Cardiac muscle cell (in vitro differentiated cells and primary cell): ENCODE results near the gene MACROD1. TPM values are rescaled to one million over a fixed set of nuclear protein-coding genes. Genes with fewer than 3 reads are reported as not detected.

ENCODE experiments used
- DNase-seq, 2 donors: peaks; one replicate each; pipeline versions ENCODE4 v3.0.0 to v3.0.0-alpha.2; 2010 to 2017; ENCODE audit warnings: low read depth in 1 of 2, low spot score in 1 of 2
- H3K27ac ChIP-seq: fragments of 200-600 bp; sonication (generic); 2 replicates; pipeline ENCODE4 v1.5.1; 2016
- H3K27me3 ChIP-seq: fragments of 200-600 bp; sonication (generic); 2 replicates; pipeline ENCODE4 v1.6.0; 2016; ENCODE audit warnings: control low read depth
- H3K36me3 ChIP-seq: fragments of 200-600 bp; sonication (generic); 2 replicates; pipeline ENCODE4 v1.5.1; 2016; ENCODE audit warnings: control low read depth
- H3K4me1 ChIP-seq: fragments of 200-600 bp; sonication (generic); 2 replicates; pipeline ENCODE4 v1.8.1; 2017; ENCODE audit warnings: low read depth, mild to moderate bottlenecking, mixed run types
- H3K4me3 ChIP-seq: fragments of 200-600 bp; sonication (generic); 2 replicates; pipeline ENCODE4 v1.5.1; 2016; ENCODE audit warnings: mild to moderate bottlenecking
- H3K9me3 ChIP-seq: fragments of 200-600 bp; sonication (generic); 2 replicates; pipeline ENCODE4 v1.5.1; 2017; ENCODE audit warnings: low read depth, mild to moderate bottlenecking, control low read depth
- CTCF ChIP-seq: IDR thresholded peaks from 2 replicates; pipeline ENCODE4 v1.5.1; 2012; ENCODE audit warnings: low read depth, mild to moderate bottlenecking, low read length
- polyA plus RNA-seq: library from polyadenylated mRNA; unstranded; fragments of >200 nt; fragmentation: Nextera tagmentation; extraction: Ambion mirVana; gene quantifications from 2 replicates; pipeline ENCODE4 v1.2.1, GENCODE V29; 2016
- total RNA-seq: library from RNA; depleted of rRNA; stranded (reverse); fragments of >200 nt; gene quantifications from 2 replicates; pipeline ENCODE4 v1.2.3, GENCODE V29; 2016

The MACROD1 gene
- total and polyA plus RNA-seq, 2 experiments from 2014 or later = 134 to 156 TPM

DNA sequence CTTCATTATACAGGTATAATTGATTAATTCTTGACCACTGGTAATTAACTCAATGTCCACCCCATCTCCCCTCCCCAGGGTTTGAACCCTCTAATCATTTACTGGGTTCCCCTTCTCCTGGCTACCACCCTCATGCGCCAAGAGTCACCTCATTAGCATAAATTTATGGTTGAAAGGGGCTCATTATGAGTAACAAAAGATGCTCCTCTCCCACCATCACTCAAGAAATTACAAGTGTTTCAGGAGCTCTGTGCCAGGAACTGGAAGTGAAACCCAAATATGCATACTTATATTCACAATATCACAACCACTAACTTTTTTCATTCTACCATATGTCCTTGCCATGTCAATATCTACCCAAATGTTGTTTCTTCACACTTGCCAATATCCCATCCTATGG is 12.3 kb upstream of the MACROD1 start:
- Histone ChIP-seq H3K9me3 (no peaks in the 10 kb centered on the region), H3K27ac (no peak overlapping the region), H3K4me3 (no peak overlapping the region), H3K4me1 (peaks cover 13% of the 10 kb centered on the region), H3K27me3 (no peaks in the 10 kb centered on the region), H3K36me3 (no peaks in the 10 kb centered on the region)
- no peak for DNase-seq
- TF ChIP-seq CTCF = no peak

GRCh38 chr11:64176751-64177150 is 10.8 kb upstream of the MACROD1 start:
- no peak overlapping the region for H3K4me3 ChIP-seq
- TF ChIP-seq CTCF = no peak
- no peak overlapping the region for H3K27ac ChIP-seq
- H3K27me3 ChIP-seq = no peaks in the 10 kb centered on the region
- H3K36me3 ChIP-seq = no peaks in the 10 kb centered on the region
- DNase-seq = no peak
- H3K4me1 ChIP-seq = peaks cover 9% of the 10 kb centered on the region
- H3K9me3 ChIP-seq = no peaks in the 10 kb centered on the region

- Histone ChIP-seq H3K27ac (no peak overlapping the region), H3K4me1 (no peaks in the 10 kb centered on the region), H3K4me3 (no peak overlapping the region), H3K36me3 (no peaks in the 10 kb centered on the region), H3K27me3 (no peaks in the 10 kb centered on the region), H3K9me3 (no peaks in the 10 kb centered on the region)
- TF ChIP-seq CTCF = no peak
- DNase-seq = no peak
Observed at GRCh38 chr11:64173616-64174355, 7.9 kb upstream of the MACROD1 start.

DNA sequence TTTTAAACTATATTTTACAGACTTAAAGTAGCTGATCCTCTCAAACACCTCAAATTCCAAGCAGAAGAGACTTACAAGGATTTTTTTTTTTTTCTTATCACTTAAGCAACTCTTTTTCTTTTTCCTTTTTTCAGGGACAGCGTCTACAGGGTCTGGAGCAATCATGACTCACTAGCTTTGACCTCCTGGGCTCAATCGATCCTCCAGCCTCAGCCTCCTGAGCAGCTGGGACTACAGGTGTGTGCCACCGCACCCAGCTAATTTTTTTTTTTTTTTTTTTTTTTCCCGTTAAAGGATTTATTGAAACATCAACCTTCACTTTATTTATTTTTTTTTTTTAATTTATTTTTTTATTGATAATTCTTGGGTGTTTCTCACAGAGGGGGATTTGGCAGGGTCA is 4.5 kb upstream of the MACROD1 start:
- Histone ChIP-seq H3K27ac (no peak overlapping the region), H3K4me1 (no peaks in the 10 kb centered on the region), H3K36me3 (no peaks in the 10 kb centered on the region), H3K9me3 (no peaks in the 10 kb centered on the region), H3K4me3 (no peak overlapping the region), H3K27me3 (no peaks in the 10 kb centered on the region)
- no peak for TF ChIP-seq CTCF
- DNase-seq = no peak

DNA sequence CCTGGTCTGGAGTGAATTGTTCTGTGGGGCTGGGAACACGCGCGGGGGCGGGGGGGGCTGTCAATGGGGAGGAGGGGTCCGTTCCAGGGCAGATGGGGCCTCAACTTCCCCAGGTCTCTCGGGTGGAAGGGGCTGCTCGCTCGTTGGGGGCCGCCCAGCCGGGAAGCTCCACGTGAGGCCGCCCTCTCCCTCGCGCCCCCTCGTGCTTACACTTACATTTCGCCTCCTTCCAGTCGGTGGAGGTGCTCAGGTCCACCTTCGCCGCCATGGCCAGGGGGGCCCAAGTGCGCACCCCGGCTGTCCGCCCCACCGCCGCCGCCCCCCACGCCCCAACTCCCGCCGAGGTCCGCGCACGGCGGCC is 452 bp downstream of the MACROD1 start:
- Histone ChIP-seq H3K9me3 (no peaks in the 10 kb centered on the region), H3K4me1 (peaks cover 10% of the 10 kb centered on the region), H3K36me3 (no peaks in the 10 kb centered on the region), H3K4me3 (peak overlapping the region; percentile 50), H3K27ac (no peak overlapping the region), H3K27me3 (no peaks in the 10 kb centered on the region)
- DNase-seq = peak in 1 of 2 donors; percentile 22
- no peak for TF ChIP-seq CTCF
